Measurements from ENCODE around the gene NBAS. TPM values are rescaled to one million over a fixed set of nuclear protein-coding genes. Genes with fewer than 3 reads are reported as not detected.

Gene NBAS
- polyA plus RNA-seq, 1 of the 3 experiments (the other 2 are of a cell fraction) = 12.0 TPM

GRCh38 chr2:15427987-15428386 lies 133.1 kb downstream of the NBAS start:
- no peak for DNase-seq
- Histone ChIP-seq H3K9me3 (no peaks in the 10 kb centered on the region), H3K27me3 (ENCODE audit: insufficient read depth) (no peaks in the 10 kb centered on the region), H3K4me2 (no peak overlapping the region), H3F3A (replicated peaks; ENCODE audit: insufficient read depth) (no peaks in the 10 kb centered on the region), H3K27ac (ENCODE audit: low read depth in 2 of 2, low read length in 1 of 2) (no peak overlapping the region), H3K79me2 (ENCODE audit: insufficient read depth) (no peaks in the 10 kb centered on the region), H3K4me3 (ENCODE audit: low read depth in 2 of 2, low read length in 1 of 2) (no peak overlapping the region), H3K36me3 (replicated peaks in 1 of 2; ENCODE audit: control insufficient read depth in 1 of 2, insufficient read depth in 2 of 2, low read length in 1 of 2) (peaks cover 14 to 19% of the 10 kb centered on the region in 2 experiments), H4K20me1 (ENCODE audit: insufficient read depth) (no peaks in the 10 kb centered on the region), H3K4me1 (ENCODE audit: control insufficient read depth in 1 of 2, insufficient read depth in 2 of 2, low read depth in 1 of 2, low read length in 1 of 2) (no peaks in the 10 kb centered on the region), H3K9me2 (no peaks in the 10 kb centered on the region), H2AFZ (ENCODE audit: low read depth) (no peak overlapping the region), H3K9ac (no peak overlapping the region)
- ChIA-PET CTCF (no interaction called here), POLR2A (interaction anchor here (0.5 kb wide), 1 partner anchor 26 kb away, joined by 5 read pairs; no protein-coding TSS in a partner anchor)
- TF ChIP-seq GABPA (IDR thresholded peaks at IDR 0.05; ENCODE audit: low read depth) (no peak), NFIC (IDR thresholded peaks at IDR 0.05; ENCODE audit: borderline replicate concordance) (no peak), CHD2 (IDR thresholded peaks at IDR 0.05; ENCODE audit: low read length, partially characterized antibody) (no peak), FOXM1 (IDR thresholded peaks at IDR 0.05; ENCODE audit: low read depth) (no peak), MXI1 (IDR thresholded peaks at IDR 0.05; ENCODE audit: low read depth, low read length) (no peak)

DNA sequence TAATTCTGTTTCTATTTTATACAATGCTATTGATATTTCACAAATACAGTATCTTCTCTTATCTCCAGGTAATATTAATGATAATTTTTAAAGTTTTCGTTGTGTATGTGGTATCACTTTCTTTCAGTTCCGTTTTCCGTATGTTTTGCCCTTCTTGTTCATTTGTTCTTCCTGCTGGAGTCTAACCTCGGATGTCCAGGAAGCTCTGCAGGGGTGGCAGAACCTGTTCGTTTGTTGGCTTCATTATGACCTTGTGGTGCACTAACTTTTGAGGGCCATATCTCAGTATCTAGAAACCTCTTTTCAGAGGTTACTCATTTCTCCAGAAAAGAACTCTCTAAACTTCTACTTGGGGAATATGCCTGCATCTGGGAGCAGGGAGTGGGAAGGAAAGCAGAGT lies 134.5 kb downstream of the NBAS start:
- POLR2A ChIA-PET = no interaction called here
- 92% methylated on average over 5 of the region's 5 CpGs for WGBS (ENCODE audit: low lambda C conversion rate)
- no peaks in the 10 kb centered on the region for H4K20me1 ChIP-seq (ENCODE audit: insufficient read depth)
- no peak for DNase-seq
- no peak overlapping the region for H3K9ac ChIP-seq
- H3K4me1 ChIP-seq (ENCODE audit: control insufficient read depth in 1 of 2, insufficient read depth in 2 of 2, low read depth in 1 of 2, low read length in 1 of 2) = no peaks in the 10 kb centered on the region
- no peak overlapping the region for H3K4me3 ChIP-seq (ENCODE audit: low read depth in 2 of 2, low read length in 1 of 2)
- no peaks in the 10 kb centered on the region for H3K27me3 ChIP-seq (ENCODE audit: insufficient read depth)
- H3K9me3 ChIP-seq = no peaks in the 10 kb centered on the region
- no peaks in the 10 kb centered on the region for H3F3A ChIP-seq (replicated peaks; ENCODE audit: insufficient read depth)
- H3K4me2 ChIP-seq = no peak overlapping the region
- H3K36me3 ChIP-seq (replicated peaks in 1 of 2; ENCODE audit: control insufficient read depth in 1 of 2, insufficient read depth in 2 of 2, low read length in 1 of 2) = peaks cover 14 to 22% of the 10 kb centered on the region in 2 experiments
- H3K79me2 ChIP-seq (ENCODE audit: insufficient read depth) = no peaks in the 10 kb centered on the region
- TF ChIP-seq RCOR1 (IDR thresholded peaks at IDR 0.05; ENCODE audit: low read length) (no peak), CHD2 (IDR thresholded peaks at IDR 0.05; ENCODE audit: low read length, partially characterized antibody) (no peak), SIN3A (IDR thresholded peaks at IDR 0.05; ENCODE audit: borderline replicate concordance, low read depth, low read length) (no peak), GABPA (IDR thresholded peaks at IDR 0.05; ENCODE audit: low read depth) (no peak), PBX3 (IDR thresholded peaks at IDR 0.05) (no peak)
- CTCF ChIA-PET = interaction anchor here (1.3 to 1.8 kb wide), 2 partner anchors 10 to 13 kb away, joined by 4 read pairs; no protein-coding TSS in a partner anchor
- no peak overlapping the region for H3K27ac ChIP-seq (ENCODE audit: low read depth in 2 of 2, low read length in 1 of 2)
- H2AFZ ChIP-seq (ENCODE audit: low read depth) = no peak overlapping the region
- no peaks in the 10 kb centered on the region for H3K9me2 ChIP-seq

DNA sequence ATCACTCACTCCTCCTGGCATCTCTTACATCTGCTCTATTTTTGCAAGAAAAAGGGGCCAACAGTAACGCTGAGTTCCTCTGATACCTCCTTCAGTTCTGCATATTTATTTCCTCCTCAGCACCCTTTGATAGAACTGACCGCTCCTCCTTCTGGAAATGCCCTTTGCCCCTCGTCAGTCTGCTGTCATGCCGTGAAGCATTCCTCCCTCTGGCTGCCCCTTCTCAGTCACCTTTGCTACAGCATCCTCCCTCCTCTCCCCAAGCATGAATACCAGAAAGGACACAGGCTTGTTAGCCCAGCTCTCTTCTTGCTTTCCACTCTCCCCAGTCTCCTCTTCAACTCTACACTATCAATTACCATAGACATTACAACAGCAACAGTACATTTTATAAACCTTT lies 135.4 kb downstream of the NBAS start:
- H3K36me3 ChIP-seq (replicated peaks in 1 of 2; ENCODE audit: control insufficient read depth in 1 of 2, insufficient read depth in 2 of 2, low read length in 1 of 2) = peaks cover 19 to 22% of the 10 kb centered on the region in 2 experiments
- H3K27me3 ChIP-seq (ENCODE audit: insufficient read depth) = no peaks in the 10 kb centered on the region
- no peaks in the 10 kb centered on the region for H3K79me2 ChIP-seq (ENCODE audit: insufficient read depth)
- H3K27ac ChIP-seq (ENCODE audit: low read depth in 2 of 2, low read length in 1 of 2) = no peak overlapping the region
- WGBS (ENCODE audit: low lambda C conversion rate) = 91% methylated on average over 4 of the region's 4 CpGs
- H3K4me2 ChIP-seq = no peak overlapping the region
- no peaks in the 10 kb centered on the region for H4K20me1 ChIP-seq (ENCODE audit: insufficient read depth)
- CTCF ChIA-PET = interaction anchor here (1.1 to 1.8 kb wide), 4 partner anchors 11 to 93 kb away, joined by 3 to 4 read pairs (median 4); no protein-coding TSS in a partner anchor
- TF ChIP-seq SIN3A (IDR thresholded peaks at IDR 0.05; ENCODE audit: borderline replicate concordance, low read depth, low read length) = no peak
- TF ChIP-seq ELF1 (IDR thresholded peaks at IDR 0.05) = no peak
- no peak for TF ChIP-seq EP300 (IDR thresholded peaks at IDR 0.05; ENCODE audit: borderline replicate concordance in 1 of 2, low read depth in 1 of 2, low read length in 1 of 2)
- no peak for TF ChIP-seq JUND (IDR thresholded peaks at IDR 0.05)
- no peak for TF ChIP-seq RFX5 (IDR thresholded peaks at IDR 0.05; ENCODE audit: low read length)
- TF ChIP-seq FOXJ3 (CRISPR knock-in tag; IDR thresholded peaks at IDR 0.05) = no peak
- no peak for TF ChIP-seq IRF3 (IDR thresholded peaks at IDR 0.05; ENCODE audit: low read depth, low read length)
- TF ChIP-seq GABPA (IDR thresholded peaks at IDR 0.05; ENCODE audit: low read depth) = no peak
- TF ChIP-seq GATA2 (CRISPR knock-in tag; IDR thresholded peaks at IDR 0.05) = no peak
- no peak for TF ChIP-seq MXI1 (IDR thresholded peaks at IDR 0.05; ENCODE audit: low read depth, low read length)
- TF ChIP-seq USF2 (IDR thresholded peaks at IDR 0.05; ENCODE audit: borderline replicate concordance, low read depth, low read length) = no peak
- TF ChIP-seq CHD2 (IDR thresholded peaks at IDR 0.05; ENCODE audit: low read length, partially characterized antibody) = no peak
- no peaks in the 10 kb centered on the region for H3F3A ChIP-seq (replicated peaks; ENCODE audit: insufficient read depth)
- no peaks in the 10 kb centered on the region for H3K9me2 ChIP-seq
- no peak overlapping the region for H3K9ac ChIP-seq
- POLR2A ChIA-PET = no interaction called here
- no peak overlapping the region for H2AFZ ChIP-seq (ENCODE audit: low read depth)
- no peak overlapping the region for H3K4me3 ChIP-seq (ENCODE audit: low read depth in 2 of 2, low read length in 1 of 2)
- no peaks in the 10 kb centered on the region for H3K4me1 ChIP-seq (ENCODE audit: control insufficient read depth in 1 of 2, insufficient read depth in 2 of 2, low read depth in 1 of 2, low read length in 1 of 2)
- no peaks in the 10 kb centered on the region for H3K9me3 ChIP-seq
- DNase-seq = no peak

Measured in SK-N-SH (cell line).